SK-N-SH (cell line): ENCODE measurements around the gene RAB30.

Experiments
- CTCF ChIP-seq: fragments of 200-600 bp; sonication (generic); IDR thresholded peaks from 2 replicates; pipeline ENCODE4 v1.6.1; 2017; ENCODE audit warnings: antibody characterized with exemption, mild to moderate bottlenecking, moderate library complexity
- PBX3 ChIP-seq: IDR thresholded peaks from 2 replicates; pipeline ENCODE4; 2012
- POLR2AphosphoS5 ChIP-seq: IDR thresholded peaks from 2 replicates; pipeline ENCODE4 v1.6.1; 2012; ENCODE audit warnings: low read depth, low read length
- RFX5 ChIP-seq: IDR thresholded peaks from 2 replicates; pipeline ENCODE4 v1.6.1; 2012; ENCODE audit warnings: mild to moderate bottlenecking, improper control_type of control experiment, low read length
- TEAD4 ChIP-seq: IDR thresholded peaks from 2 replicates; pipeline ENCODE4 v1.4.0; 2012; ENCODE audit warnings: mild to moderate bottlenecking, borderline replicate concordance; ENCODE audit not compliant: insufficient read depth

GRCh38 chr11:83078269-83078668, 6.6 kb upstream of the RAB30 start:
- TF ChIP-seq PBX3: no peak
- TF ChIP-seq CTCF: no peak
- no peak for TF ChIP-seq POLR2AphosphoS5
- no peak for TF ChIP-seq TEAD4
- TF ChIP-seq RFX5: no peak
